Mucosa of descending colon (tissue), 3 donors: ENCODE results near the gene SYT5. TPM values are rescaled to one million over a fixed set of nuclear protein-coding genes. Genes with fewer than 3 reads are reported as not detected.
"Not testable (repeated sequence)": the region's sequence is repeated elsewhere in the genome, so short reads cannot be mapped to it uniquely, and the experiment has no call there.

Experiments used
- ATAC-seq: fragments of 200-7000 bp; cut with Tn5 transposase; one replicate; pipeline ENCODE4 v1.9.1; 2020; ENCODE audit warnings: mild to moderate bottlenecking, moderate library complexity
- DNase-seq, 3 donors: peaks; one replicate each; pipeline ENCODE4 v3.0.0-alpha.2; 2020
- H3K36me3 ChIP-seq: fragments of 200-600 bp; one replicate; pipeline ENCODE4 v1.8.0; 2021; ENCODE audit warnings: low read depth, mild to moderate bottlenecking
- H3K4me1 ChIP-seq: fragments of 200-600 bp; one replicate; pipeline ENCODE4 v1.8.0; 2021; ENCODE audit warnings: low read depth, mild to moderate bottlenecking
- H3K4me3 ChIP-seq: fragments of 200-600 bp; one replicate; pipeline ENCODE4 v1.8.0; 2021; ENCODE audit warnings: mild to moderate bottlenecking
- H3K9me3 ChIP-seq: fragments of 200-600 bp; one replicate; pipeline ENCODE4 v1.8.0; 2021; ENCODE audit warnings: mild to moderate bottlenecking
- intact Hi-C, 2 donors: fragments of 100-400 bp; cut with DNase I in 1 of 2; cut with micrococcal nuclease in 1 of 2; formaldehyde crosslinking; loops; one replicate each; pipeline versions ENCODE4 v1.11.0 to v1.11.1; 2022; cut with DNase I, micrococcal nuclease
- total RNA-seq, 3 donors: library from RNA; stranded (reverse); fragmentation: NEBNext Ultra II Directional in 2 of 3; extraction: Animal tissue kit (Norgen Biotek cat#: 25700) in 2 of 3; gene quantifications; one replicate each; pipeline versions ENCODE4 v1.2.1 to v1.2.4, GENCODE V29; 2021 to 2023
- TF ChIP-seq, protein P1 (sequence below): fragments of 200-600 bp; IDR thresholded peaks from one replicate; pipeline ENCODE4 v1.8.0; 2022; ENCODE audit warnings: antibody characterized with exemption, mild to moderate bottlenecking
- donor health status: DM: no; HTN: no; CAD: no; lungs with moderate emphysema.
- donor health status: DM: no; HTN: no; CAD: no.
- donor health status: DM: no; HTN: yes; CAD: no.

SYT5 gene
- total RNA-seq, 3 donors from 2014 or later = 1.0 to 2.9 (median 1.2) TPM

DNA sequence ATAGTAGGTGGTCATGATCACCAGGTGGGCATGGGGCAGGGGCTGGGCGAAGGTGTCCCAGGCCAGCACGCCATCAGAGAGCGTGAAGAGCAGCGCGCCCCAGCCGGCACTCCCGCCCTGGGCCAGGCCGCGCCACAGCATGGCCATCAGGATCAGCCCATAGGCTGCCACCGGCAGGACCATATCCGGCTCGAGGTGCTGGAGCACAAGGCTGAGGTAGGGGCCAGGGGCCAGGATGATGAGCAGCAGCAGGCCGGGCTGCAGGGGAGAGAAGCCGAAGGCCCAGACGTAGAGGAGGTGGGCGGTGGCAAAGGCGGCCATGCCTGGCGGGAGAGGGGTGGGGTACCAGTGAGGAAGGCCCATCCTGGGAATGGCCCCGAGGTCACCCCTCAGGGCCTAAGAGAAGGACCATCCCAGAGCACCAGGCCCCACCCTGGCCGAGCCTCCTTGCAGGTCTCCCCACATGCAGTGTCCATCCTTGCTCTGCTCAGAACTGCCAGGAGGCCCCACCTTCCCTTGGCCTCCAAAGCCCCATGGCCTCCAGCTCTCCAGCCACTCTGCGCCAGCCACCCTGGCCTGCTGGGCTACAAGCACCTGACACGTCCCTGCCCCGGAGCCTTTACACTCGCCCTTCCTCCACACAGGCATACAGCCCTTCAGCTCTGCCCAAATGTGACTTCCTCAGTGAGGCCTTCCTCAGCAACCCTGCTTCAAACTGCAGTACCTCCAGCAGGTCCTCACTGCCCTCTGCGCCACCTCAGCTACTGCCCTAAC lies 47.3 kb upstream of the SYT5 start:
- DNase-seq (no peak), ATAC-seq (no peak)
- intact Hi-C loops = no loop called here
- no peaks in the 10 kb centered on the region for H3K9me3 ChIP-seq
- H3K36me3 ChIP-seq = peaks cover 8% of the 10 kb centered on the region
- TF ChIP-seq, protein P1, sequence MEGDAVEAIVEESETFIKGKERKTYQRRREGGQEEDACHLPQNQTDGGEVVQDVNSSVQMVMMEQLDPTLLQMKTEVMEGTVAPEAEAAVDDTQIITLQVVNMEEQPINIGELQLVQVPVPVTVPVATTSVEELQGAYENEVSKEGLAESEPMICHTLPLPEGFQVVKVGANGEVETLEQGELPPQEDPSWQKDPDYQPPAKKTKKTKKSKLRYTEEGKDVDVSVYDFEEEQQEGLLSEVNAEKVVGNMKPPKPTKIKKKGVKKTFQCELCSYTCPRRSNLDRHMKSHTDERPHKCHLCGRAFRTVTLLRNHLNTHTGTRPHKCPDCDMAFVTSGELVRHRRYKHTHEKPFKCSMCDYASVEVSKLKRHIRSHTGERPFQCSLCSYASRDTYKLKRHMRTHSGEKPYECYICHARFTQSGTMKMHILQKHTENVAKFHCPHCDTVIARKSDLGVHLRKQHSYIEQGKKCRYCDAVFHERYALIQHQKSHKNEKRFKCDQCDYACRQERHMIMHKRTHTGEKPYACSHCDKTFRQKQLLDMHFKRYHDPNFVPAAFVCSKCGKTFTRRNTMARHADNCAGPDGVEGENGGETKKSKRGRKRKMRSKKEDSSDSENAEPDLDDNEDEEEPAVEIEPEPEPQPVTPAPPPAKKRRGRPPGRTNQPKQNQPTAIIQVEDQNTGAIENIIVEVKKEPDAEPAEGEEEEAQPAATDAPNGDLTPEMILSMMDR = no peak
- H3K4me1 ChIP-seq = no peaks in the 10 kb centered on the region
- H3K4me3 ChIP-seq = no peak overlapping the region

DNA sequence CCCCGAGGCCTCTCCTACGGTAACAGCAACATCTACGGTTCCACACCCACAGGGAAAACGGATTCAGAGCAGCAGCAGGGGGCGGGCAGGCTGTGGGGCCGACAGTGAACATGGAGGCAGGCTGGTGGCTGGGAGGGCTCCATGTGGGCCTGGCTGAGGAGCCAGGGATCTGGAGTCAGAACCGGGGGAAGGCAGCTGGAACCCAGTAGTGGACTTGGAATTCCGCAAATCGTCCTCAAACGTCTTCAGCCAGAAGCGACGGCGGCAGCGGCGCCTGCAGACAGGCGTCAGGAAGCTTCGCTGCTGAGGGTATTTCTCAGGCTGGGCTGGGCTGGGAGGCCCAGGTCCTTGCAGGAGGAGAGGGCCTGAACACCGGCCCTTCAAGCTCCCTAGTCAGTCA lies 46.7 kb upstream of the SYT5 start:
- H3K36me3 ChIP-seq = peaks cover 8% of the 10 kb centered on the region
- no peak overlapping the region for H3K4me3 ChIP-seq
- intact Hi-C loops = no loop called here
- DNase-seq (no peak), ATAC-seq (no peak)
- no peaks in the 10 kb centered on the region for H3K9me3 ChIP-seq
- H3K4me1 ChIP-seq = no peaks in the 10 kb centered on the region
- TF ChIP-seq, protein P1 = no peak

DNA sequence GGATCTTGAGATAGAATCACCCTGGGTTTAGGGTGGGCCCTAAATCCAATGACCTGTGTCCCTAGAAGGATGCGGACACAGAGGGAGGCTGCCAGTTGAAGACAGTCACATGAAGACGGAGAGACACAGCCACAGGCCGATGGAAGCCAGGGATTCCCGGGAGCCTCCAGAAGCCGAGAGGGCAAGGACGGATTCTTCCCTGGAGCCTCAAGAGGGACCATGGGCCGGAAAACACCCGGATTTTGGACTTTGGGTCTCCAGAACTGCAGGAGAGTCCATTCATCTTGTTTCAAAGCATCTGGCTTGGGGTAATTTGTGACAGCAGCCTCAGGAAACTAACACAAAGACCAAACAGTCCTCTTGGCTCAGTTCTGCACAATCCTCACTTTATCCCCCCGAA lies 46.2 kb upstream of the SYT5 start:
- Histone ChIP-seq H3K4me3 (no peak overlapping the region), H3K4me1 (no peaks in the 10 kb centered on the region), H3K9me3 (no peaks in the 10 kb centered on the region), H3K36me3 (peaks cover 5% of the 10 kb centered on the region)
- ATAC-seq = no peak
- intact Hi-C loops = no loop called here
- TF ChIP-seq, protein P1 = no peak
- no peak for DNase-seq

DNA sequence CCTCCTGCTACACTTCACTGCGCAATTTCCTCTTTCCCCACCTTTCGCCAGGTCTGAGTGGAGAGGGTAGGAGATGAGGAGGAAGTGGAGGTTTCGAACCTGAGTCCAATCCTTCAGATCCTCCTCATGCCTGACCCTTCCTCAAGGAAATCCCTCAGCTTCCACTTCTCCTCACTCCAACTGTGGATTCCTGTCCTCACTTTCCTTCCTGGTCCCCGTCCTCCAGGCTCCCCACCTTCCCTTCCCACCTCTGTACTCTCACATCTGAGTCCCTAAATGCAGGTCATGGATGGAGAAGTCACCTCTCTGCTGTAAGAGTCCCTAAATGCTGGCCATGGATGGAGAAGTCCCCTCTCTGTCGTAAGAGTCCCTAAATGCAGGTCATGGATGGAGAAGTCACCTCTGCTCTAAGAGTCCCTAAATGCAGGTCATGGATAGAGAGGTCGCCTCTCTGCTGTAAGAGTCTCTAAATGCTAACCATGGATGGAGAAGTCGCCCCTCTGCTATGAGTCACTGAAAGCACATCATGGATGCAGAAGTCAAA lies 45.4 kb upstream of the SYT5 start:
- no peaks in the 10 kb centered on the region for H3K4me1 ChIP-seq
- ATAC-seq = no peak

DNA sequence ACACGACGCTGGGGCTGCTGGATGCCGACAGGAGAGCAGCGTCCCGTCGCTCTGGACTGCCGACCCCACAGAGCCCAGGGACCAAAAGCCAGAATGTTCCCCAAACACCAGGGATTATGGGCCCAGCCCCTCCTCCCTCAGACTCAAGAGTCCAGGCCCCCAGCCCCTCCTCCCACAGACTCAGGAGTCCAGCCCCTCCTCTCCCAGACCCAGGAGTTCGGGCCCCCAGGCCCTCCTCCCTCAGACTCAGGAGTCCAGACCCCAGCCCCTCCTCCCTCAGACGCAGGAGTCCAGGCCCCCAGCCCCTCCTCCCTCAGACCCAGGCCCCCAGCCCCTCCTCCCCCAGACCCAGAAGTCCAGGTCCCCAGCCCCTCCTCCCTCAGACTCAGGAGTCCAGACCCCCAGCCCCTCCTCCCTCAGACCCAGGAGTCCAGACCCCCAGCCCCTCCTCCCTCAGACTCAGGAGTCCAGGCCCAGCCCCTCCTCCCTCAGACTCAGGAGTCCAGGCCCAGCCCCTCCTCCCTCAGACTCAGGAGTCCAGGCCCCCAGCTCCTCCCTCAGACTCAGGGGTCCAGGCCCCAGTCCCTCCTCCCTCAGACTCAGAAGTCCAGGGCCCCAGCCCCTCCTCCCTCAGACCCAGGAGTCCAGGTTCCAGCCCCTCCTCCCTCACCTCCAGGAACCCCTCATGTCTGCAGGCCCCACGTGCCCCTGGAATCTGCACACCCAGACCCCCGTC lies 44.8 kb upstream of the SYT5 start:
- ATAC-seq, H3K36me3 ChIP-seq, H3K4me3 ChIP-seq, DNase-seq, H3K9me3 ChIP-seq, H3K4me1 ChIP-seq, intact Hi-C loops: not testable (repeated sequence)

More for the DNA sequence above, 45.4 kb upstream of the SYT5 start:
- H3K9me3 ChIP-seq = no peaks in the 10 kb centered on the region
- TF ChIP-seq, protein P1 = no peak
- H3K36me3 ChIP-seq = no peaks in the 10 kb centered on the region
- H3K4me3 ChIP-seq = no peak overlapping the region
- no peak for DNase-seq
- intact Hi-C loops = no loop called here
